GM12865 (cell line): ENCODE data around the gene GLP2R.

Experiments
- DNase-seq: peaks from one replicate; pipeline ENCODE4 v3.0.0; 2010; ENCODE audit warnings: low read depth
- H3K4me3 ChIP-seq: 2 replicates; pipeline ENCODE4 v1.5.1; 2011; ENCODE audit warnings: mild to moderate bottlenecking, low read depth, low read length, control low read depth
- TF ChIP-seq, protein P1 (sequence below): IDR thresholded peaks from 2 replicates; pipeline ENCODE4 v1.5.1; 2011; ENCODE audit warnings: low read length, control low read depth, low read depth, inconsistent platforms; ENCODE audit not compliant: insufficient read depth; ENCODE audit errors: missing control alignments

The GLP2R gene

GRCh38 chr17:9830711-9831110 is 5.0 kb downstream of the GLP2R start:
- DNase-seq = no peak
- H3K4me3 ChIP-seq = no peak overlapping the region
- TF ChIP-seq, protein P1, sequence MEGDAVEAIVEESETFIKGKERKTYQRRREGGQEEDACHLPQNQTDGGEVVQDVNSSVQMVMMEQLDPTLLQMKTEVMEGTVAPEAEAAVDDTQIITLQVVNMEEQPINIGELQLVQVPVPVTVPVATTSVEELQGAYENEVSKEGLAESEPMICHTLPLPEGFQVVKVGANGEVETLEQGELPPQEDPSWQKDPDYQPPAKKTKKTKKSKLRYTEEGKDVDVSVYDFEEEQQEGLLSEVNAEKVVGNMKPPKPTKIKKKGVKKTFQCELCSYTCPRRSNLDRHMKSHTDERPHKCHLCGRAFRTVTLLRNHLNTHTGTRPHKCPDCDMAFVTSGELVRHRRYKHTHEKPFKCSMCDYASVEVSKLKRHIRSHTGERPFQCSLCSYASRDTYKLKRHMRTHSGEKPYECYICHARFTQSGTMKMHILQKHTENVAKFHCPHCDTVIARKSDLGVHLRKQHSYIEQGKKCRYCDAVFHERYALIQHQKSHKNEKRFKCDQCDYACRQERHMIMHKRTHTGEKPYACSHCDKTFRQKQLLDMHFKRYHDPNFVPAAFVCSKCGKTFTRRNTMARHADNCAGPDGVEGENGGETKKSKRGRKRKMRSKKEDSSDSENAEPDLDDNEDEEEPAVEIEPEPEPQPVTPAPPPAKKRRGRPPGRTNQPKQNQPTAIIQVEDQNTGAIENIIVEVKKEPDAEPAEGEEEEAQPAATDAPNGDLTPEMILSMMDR = no peak

GRCh38 chr17:9833922-9834321 is 8.2 kb downstream of the GLP2R start:
- no peak for DNase-seq
- TF ChIP-seq, protein P1 = no peak
- no peak overlapping the region for H3K4me3 ChIP-seq

DNA sequence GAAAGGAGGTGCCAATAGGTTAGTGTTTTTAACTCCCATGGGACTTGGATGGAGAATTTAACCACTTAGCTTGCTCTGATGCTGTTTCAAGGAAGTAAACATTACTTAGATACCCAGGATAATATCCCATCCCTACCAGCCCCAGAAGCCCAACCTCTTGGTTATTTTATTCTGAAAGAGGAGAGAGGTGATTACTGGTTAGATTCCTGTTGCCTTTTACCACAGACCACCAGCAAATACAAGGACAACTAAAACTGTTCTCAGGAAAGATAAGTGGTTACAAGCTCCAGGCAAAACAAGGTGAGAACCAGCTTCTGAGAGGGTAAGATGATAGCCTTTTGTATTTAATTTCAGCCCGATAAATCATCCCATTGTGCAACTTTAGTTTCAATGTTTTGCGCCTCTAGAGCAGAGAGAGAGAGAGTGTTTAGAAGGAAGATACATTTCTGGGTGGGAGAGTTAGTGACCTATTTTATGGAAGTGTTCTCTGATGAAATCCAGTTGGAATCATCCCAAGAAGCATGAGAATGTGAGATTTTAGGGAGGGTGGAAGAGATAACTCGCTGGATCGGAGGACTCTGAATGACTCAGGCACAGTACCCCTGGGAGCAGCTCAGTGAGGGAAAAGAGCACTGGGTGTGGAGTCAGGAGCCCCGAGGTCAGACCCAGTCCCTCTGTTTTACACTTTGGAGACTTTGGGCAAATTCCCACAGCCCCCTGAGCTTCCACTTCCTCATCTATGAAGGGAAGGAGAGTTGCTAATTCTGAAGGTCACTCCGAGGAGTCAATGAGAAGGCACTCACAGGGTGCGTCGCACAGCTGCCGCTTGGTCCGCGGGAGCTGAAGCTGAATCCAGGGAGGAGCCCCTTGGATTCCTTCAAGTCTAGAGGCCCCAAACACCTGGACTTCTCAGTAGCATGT is 12.1 kb downstream of the GLP2R start:
- TF ChIP-seq, protein P1 = no peak
- H3K4me3 ChIP-seq = no peak overlapping the region
- no peak for DNase-seq

DNA sequence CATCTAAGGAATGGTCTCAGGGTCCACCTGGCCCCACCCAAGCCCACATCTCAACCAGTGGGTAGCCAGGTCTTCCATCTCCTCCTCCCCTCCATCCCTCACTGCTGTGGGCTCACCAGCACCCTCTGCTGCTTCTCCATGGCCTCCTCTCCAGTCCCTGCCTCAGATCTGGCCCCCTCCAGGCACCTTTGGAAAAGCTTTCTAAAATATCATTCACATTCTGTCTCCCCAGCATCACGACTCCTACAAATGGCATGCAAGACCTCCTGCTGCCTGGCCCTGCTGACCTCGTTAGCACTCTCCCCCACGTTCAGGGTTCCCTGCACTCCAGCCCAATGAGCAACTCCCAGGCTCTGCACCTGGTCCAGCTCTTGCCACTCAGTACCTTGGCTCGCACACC is 13.7 kb downstream of the GLP2R start:
- no peak overlapping the region for H3K4me3 ChIP-seq
- DNase-seq = no peak
- TF ChIP-seq, protein P1 = no peak

DNA sequence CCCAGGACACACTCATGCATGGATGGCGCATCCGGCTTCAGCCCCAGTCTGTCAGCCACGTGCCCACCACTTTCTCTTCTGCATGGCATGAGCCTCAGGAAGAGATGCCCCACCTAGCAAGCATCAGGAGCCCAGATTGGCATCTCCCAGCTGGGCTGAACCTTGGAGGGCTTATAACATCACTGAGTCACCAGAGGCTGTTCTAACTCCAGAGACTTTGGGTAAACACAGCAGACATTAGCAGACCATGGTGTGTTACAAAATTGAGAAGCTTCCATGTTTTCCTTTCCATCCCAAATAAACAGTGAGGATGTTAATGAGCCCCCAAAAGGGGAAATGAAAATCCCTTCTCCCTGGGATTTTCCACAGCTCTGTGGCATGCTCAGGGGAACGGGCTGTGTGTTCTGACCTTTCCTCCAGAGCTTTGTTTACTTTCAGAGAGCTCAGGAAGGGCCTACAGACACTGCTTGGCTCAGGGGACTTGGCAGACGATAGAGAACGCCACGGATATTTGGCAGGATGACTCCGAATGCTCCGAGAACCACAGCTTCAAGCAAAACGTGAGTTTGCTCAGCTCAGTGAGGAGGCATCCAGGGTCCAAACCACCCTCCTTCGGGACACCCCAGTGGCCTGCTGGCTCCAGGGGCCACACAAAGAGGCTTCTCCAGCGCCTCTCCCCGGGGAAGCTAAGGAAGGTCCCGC is 16.5 kb downstream of the GLP2R start:
- H3K4me3 ChIP-seq = no peak overlapping the region
- TF ChIP-seq, protein P1 = no peak
- DNase-seq = no peak

DNA sequence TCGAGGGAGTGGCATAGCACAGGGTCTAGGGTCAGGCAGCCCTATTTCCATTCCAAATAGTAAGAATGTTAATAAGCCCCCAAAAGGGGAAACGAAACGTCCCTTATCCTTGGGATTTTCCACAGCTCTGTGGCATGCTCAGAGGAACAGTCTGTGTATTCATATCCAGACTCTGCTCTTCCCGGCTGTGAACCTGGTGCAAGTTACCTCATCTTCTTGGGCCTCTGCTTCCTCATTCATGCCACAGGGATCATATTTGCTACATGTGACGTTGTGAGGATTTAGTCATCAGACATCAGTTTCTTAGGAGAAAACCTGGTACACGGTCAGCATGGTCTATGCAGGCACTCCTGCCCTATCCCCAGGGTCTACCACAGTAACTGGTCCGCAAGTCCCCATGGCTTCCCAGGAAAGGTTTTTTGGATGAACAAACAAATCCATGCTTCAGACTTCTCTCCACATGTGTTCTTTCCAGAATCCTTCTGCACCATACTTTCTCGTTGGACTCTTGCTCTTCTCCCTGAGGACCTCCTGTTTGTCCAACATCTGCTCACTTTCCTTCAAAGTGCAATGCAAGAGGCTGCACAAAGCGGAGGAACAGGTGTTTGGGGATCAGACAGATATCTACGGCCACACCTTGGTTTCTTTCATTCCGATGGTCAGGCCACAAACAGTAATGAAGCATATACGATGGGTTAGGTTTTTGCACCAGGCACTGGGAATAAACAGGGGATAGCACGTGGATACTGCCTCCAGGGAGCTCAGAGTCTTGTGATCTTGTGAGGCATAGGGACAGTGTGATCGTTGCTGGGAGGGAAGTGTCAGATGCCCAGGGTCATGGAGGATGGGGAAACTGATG is 17.7 kb downstream of the GLP2R start:
- no peak for DNase-seq
- TF ChIP-seq, protein P1 = no peak
- no peak overlapping the region for H3K4me3 ChIP-seq
